Pancreas (tissue), 10 donors: Measurements from ENCODE around the gene SCAI. TPM values are rescaled to one million over a fixed set of nuclear protein-coding genes. Genes with fewer than 3 reads are reported as not detected.

Source experiments
- ATAC-seq, 4 donors: fragments of 200-7000 bp; cut with Tn5 transposase; one replicate each; pipeline versions ENCODE4 v1.8.0 to v1.9.1; 2020; ENCODE audit warnings: mild to moderate bottlenecking in 4 of 4, moderate library complexity in 4 of 4
- DNase-seq, 6 donors: peaks; one replicate each; pipeline ENCODE4 v3.0.0-alpha.2; 2020
- FAIRE-seq: peaks from 2 replicates; lab custom pipeline; 2012; peaks lifted over from hg19 to GRCh38; lab: Jason Lieb, UNC
- H3K27ac ChIP-seq, 4 donors: fragments of 200-600 bp; sonication (generic); 1 replicate in 3 of 4; 2 replicates in 1 of 4; pipeline versions ENCODE4 v1.5.0 to v1.8.0; 2020
- H3K27me3 ChIP-seq, 4 donors: fragments of 200-600 bp; one replicate each; pipeline ENCODE4 v1.8.0; 2021
- H3K36me3 ChIP-seq, 3 donors: fragments of 200-600 bp; sonication (generic) in 1 of 3; one replicate each; pipeline versions ENCODE4 v1.5.0 to v1.8.0; 2020 to 2021
- H3K4me1 ChIP-seq, 3 donors: fragments of 200-600 bp; one replicate each; pipeline ENCODE4 v1.8.0; 2021
- H3K4me3 ChIP-seq, 4 donors: fragments of 200-600 bp; sonication (generic) in 2 of 4; one replicate each; pipeline versions ENCODE4 v1.5.0 to v1.8.0; 2020 to 2021
- H3K9me3 ChIP-seq, 4 donors: fragments of 200-600 bp; one replicate each; pipeline ENCODE4 v1.8.0; 2021
- WGBS, 2 donors: extraction: QIAGEN DNeasy Blood & Tissue Kit; methylation state at CpG; one replicate each; pipeline ENCODE4 v1.1.7; 2013; 5-methylcytosine and 5-hydroxymethylcytosine counted together
- intact Hi-C, 3 donors: fragments of 100-400 bp; cut with DNase I; formaldehyde crosslinking; loops; one replicate each; pipeline versions ENCODE4 v1.11.1 to v1.14.2; 2022
- polyA plus RNA-seq, 2 donors: library from polyadenylated mRNA; stranded (reverse); fragments of 200-250 nt; gene quantifications; one replicate each; pipeline ENCODE4 v1.2.3, GENCODE V29; 2013
- total RNA-seq, 6 donors: library from RNA; stranded (reverse); fragmentation: NEBNext Ultra II Directional in 4 of 6; extraction: Animal tissue kit (Norgen Biotek cat#: 25700) in 4 of 6; gene quantifications; one replicate each; pipeline versions ENCODE4 v1.2.1 to v1.2.4, GENCODE V29; 2021 to 2023
- TF ChIP-seq, protein P1 (sequence below), 4 donors: fragments of 200-600 bp; sonication (generic) in 3 of 4; IDR thresholded peaks; one replicate each; pipeline versions ENCODE4 v1.5.0 to v1.8.0; 2021; ENCODE audit warnings: antibody characterized with exemption in 4 of 4
- donor health status: healthy with polysubstance abuse.
- donor health status: DM: no; HTN: no; CAD: no; lungs with moderate emphysema.
- donor health status: DM: no; HTN: no; CAD: no.
- donor health status: control.
- donor health status: control.
- donor health status: Bipolar disorder and iron deficiency.
- donor health status: DM: yes; HTN: yes; CAD: no.
- donor health status: DM: no; HTN: no; CAD: no.
- donor health status: DM: no; HTN: no; CAD: no.
- donor health status: DM: yes; HTN: yes; CAD: no.

The SCAI gene
- total and polyA plus RNA-seq, 8 donors = 1.6 to 6.8 (median 3.5) TPM

DNA sequence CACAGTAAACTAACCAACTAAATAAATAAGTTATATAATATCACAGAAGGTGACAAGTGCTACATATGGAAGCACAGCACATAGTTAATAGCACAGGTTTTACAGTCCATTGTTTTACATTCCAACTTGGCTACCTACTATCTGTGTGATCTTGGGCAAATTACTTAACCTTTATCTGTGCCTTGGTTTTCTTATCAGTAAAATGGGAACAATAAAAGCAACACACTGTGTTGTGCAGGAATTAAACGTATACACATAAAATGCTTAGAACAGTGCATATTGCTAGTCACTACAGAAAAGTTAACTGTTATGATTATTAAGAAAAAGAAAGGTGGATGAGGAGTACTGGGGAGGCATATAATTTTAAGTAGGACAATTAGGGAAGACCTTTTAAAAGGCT lies 159.6 kb downstream of the SCAI start:
- 91 to 98% methylated on average over 1 of the region's 1 CpG for WGBS, 2 donors
- no peaks in the 10 kb centered on the region for H3K36me3 ChIP-seq
- no peaks in the 10 kb centered on the region for H3K9me3 ChIP-seq
- no peak for ATAC-seq
- no peak overlapping the region for H3K27ac ChIP-seq
- FAIRE-seq = no peak
- H3K4me1 ChIP-seq = no peaks in the 10 kb centered on the region
- TF ChIP-seq, protein P1, sequence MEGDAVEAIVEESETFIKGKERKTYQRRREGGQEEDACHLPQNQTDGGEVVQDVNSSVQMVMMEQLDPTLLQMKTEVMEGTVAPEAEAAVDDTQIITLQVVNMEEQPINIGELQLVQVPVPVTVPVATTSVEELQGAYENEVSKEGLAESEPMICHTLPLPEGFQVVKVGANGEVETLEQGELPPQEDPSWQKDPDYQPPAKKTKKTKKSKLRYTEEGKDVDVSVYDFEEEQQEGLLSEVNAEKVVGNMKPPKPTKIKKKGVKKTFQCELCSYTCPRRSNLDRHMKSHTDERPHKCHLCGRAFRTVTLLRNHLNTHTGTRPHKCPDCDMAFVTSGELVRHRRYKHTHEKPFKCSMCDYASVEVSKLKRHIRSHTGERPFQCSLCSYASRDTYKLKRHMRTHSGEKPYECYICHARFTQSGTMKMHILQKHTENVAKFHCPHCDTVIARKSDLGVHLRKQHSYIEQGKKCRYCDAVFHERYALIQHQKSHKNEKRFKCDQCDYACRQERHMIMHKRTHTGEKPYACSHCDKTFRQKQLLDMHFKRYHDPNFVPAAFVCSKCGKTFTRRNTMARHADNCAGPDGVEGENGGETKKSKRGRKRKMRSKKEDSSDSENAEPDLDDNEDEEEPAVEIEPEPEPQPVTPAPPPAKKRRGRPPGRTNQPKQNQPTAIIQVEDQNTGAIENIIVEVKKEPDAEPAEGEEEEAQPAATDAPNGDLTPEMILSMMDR (IDR thresholded peaks at IDR 0.05) = no peak
- no peak overlapping the region for H3K4me3 ChIP-seq
- no peaks in the 10 kb centered on the region for H3K27me3 ChIP-seq
- no peak for DNase-seq
- intact Hi-C loops = no loop called here

DNA sequence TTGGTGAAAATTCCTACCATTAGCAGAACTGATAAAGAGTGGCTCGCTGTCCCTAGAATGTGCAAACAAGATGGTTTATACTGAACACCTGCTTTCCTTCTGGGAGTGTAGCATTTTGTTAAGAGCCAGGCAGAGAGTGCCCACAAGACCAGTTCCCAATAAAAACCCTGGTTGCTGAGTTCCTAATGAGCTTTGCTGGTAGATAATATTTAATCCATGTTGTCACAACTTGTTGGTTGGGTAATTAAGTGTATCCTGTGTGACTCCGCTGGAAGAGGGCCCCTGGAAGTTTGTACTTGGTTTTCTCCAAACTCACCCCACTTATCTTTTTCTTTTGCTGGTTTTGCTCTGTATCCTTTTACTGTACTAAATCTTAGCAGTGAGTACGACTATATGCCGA lies 162.9 kb downstream of the SCAI start:
- DNase-seq (no peak), FAIRE-seq (no peak), ATAC-seq (peak in 1 of 4 donors; percentile 44)
- intact Hi-C loops = no loop called here
- no peak overlapping the region for H3K27ac ChIP-seq
- H3K9me3 ChIP-seq = no peaks in the 10 kb centered on the region
- H3K27me3 ChIP-seq = no peaks in the 10 kb centered on the region
- H3K4me1 ChIP-seq = no peaks in the 10 kb centered on the region
- TF ChIP-seq, protein P1 (IDR thresholded peaks at IDR 0.05) = no peak
- 71 to 74% methylated on average over 4 of the region's 4 CpGs for WGBS, 2 donors
- H3K4me3 ChIP-seq = no peak overlapping the region
- no peaks in the 10 kb centered on the region for H3K36me3 ChIP-seq

DNA sequence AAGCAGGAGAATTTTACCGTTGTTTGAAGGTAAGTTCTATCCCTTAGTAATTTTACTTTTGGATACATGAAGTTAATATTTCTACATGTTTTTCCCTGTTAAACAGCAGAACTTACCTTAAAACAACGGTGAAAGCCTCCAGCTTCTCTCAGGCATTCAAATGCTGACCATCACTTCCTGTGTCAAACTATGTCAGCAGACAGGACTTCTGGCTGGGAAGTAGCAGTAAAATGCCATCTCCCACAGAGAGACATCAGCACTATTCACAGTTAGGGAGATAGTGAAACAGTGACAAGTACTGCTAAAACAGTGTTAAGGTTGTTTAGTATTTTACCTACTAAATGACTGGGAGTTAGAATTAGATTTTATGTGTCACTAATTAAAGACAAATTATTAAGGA lies 168.2 kb downstream of the SCAI start:
- ATAC-seq (no peak), FAIRE-seq (no peak)

DNA sequence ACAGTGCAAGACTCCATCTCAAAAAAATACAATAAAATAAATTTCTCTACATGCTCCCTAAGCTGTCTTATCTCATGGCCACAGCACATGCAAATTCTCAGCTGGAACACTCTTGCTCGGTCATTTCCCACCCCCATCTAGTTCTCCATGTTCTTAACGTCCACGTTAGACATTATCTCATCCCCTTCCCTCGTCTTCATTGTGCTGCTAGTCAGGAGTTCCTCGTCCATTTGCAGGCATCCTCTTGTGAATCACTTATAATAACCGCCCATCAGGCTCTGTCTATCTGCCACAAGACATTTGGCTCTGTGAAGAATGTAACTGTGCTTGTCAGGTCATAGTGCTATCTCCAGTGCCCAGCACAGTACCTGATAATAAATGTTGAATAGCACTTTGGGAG lies 169.5 kb downstream of the SCAI start:
- no peak overlapping the region for H3K27ac ChIP-seq
- no peaks in the 10 kb centered on the region for H3K27me3 ChIP-seq
- 93 to 97% methylated on average over 6 of the region's 6 CpGs for WGBS, 2 donors
- TF ChIP-seq, protein P1 (IDR thresholded peaks at IDR 0.05) = no peak
- ATAC-seq (no peak), FAIRE-seq (no peak), DNase-seq (no peak)
- intact Hi-C loops = no loop called here
- no peaks in the 10 kb centered on the region for H3K4me1 ChIP-seq
- H3K36me3 ChIP-seq = peaks cover 0 to 3% (median 0%) of the 10 kb centered on the region in 3 donors
- H3K4me3 ChIP-seq = no peak overlapping the region
- no peaks in the 10 kb centered on the region for H3K9me3 ChIP-seq

More for the DNA sequence above, 168.2 kb downstream of the SCAI start:
- H3K27me3 ChIP-seq = no peaks in the 10 kb centered on the region
- H3K27ac ChIP-seq = no peak overlapping the region
- H3K4me3 ChIP-seq = no peak overlapping the region
- intact Hi-C loops = no loop called here
- H3K36me3 ChIP-seq = peaks cover 0 to 3% (median 0%) of the 10 kb centered on the region in 3 donors
- no peaks in the 10 kb centered on the region for H3K9me3 ChIP-seq
- DNase-seq = no peak
- H3K4me1 ChIP-seq = no peaks in the 10 kb centered on the region
- TF ChIP-seq, protein P1 (IDR thresholded peaks at IDR 0.05) = no peak
- 48 to 59% methylated on average over 2 of the region's 2 CpGs for WGBS, 2 donors

DNA sequence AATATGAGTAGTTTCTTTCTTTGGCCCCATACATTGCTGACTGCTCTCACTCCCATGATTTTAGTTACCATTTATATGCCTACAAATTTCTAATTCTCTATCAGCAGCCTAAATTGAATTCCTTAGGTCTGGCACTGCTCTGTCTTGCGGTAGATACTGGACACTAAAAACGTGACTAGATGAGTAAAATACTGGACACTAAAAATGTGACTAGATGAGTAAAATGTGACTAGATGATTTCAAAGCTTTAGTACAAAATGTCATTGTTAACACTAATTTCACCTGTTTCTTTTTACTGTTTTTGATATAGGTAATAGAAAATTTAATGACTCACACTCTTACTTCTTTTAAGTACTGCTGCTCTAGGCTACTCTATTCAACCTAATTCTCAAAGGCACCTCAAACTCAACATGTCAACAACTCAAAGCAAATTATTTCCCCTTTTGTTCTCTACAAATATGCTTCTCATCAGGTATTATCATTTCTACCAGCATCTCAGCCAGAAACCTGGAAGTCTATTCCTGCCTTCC lies 171.0 kb downstream of the SCAI start:
- FAIRE-seq (no peak), ATAC-seq (no peak), DNase-seq (no peak)
- Histone ChIP-seq H3K27ac (no peak overlapping the region), H3K4me1 (no peaks in the 10 kb centered on the region), H3K27me3 (no peaks in the 10 kb centered on the region), H3K9me3 (no peaks in the 10 kb centered on the region), H3K36me3 (peaks cover 0 to 3% (median 0%) of the 10 kb centered on the region in 3 donors), H3K4me3 (no peak overlapping the region)
- TF ChIP-seq, protein P1 (IDR thresholded peaks at IDR 0.05) = no peak
- 93 to 98% methylated on average over 2 of the region's 2 CpGs for WGBS, 2 donors
- intact Hi-C loops = no loop called here
